ENCODE measurements around the gene CAMSAP3.

Gene CAMSAP3

GRCh38 chr19:7632340-7633203, 36.9 kb downstream of the CAMSAP3 start:
- DNase-seq = no peak

GRCh38 chr19:7633698-7634097, 38.0 kb downstream of the CAMSAP3 start, which contains the start of gene PCP2:
Gene PCP2 (minus strand): TSS chr19:7633719. CDS start chr19:7633457, 262 bp downstream.
- no peak for DNase-seq

- DNase-seq = no peak
Observed at GRCh38 chr19:7635670-7636069, 40.0 kb downstream of the CAMSAP3 start.

GRCh38 chr19:7636317-7636690, 40.6 kb downstream of the CAMSAP3 start:
- no peak for DNase-seq

- DNase-seq = peak; percentile 85 to 96 (median 90)
Observed at GRCh38 chr19:7636691-7637373, 41.2 kb downstream of the CAMSAP3 start, which contains the start of gene STXBP2. Gene STXBP2 (plus strand): TSS chr19:7637110. CDS start chr19:7637150, 40 bp downstream.

- peak in 1 of 5 experiments; percentile 43 for DNase-seq
Observed at GRCh38 chr19:7637374-7638256, 42.0 kb downstream of the CAMSAP3 start.

- DNase-seq = no peak
Observed at GRCh38 chr19:7638802-7639465, 43.3 kb downstream of the CAMSAP3 start.

GRCh38 chr19:7639863-7640348, 44.2 kb downstream of the CAMSAP3 start:
- no peak for DNase-seq

GRCh38 chr19:7640803-7641202, 45.1 kb downstream of the CAMSAP3 start:
- no peak for DNase-seq

- no peak for DNase-seq
Observed at GRCh38 chr19:7641290-7642276, 45.9 kb downstream of the CAMSAP3 start.

- DNase-seq = no peak
Observed at GRCh38 chr19:7642295-7643030, 46.8 kb downstream of the CAMSAP3 start.

- no peak for DNase-seq
Observed at GRCh38 chr19:7643031-7643415, 47.4 kb downstream of the CAMSAP3 start.

GRCh38 chr19:7643629-7644549, 48.2 kb downstream of the CAMSAP3 start:
- peak in 2 of 5 experiments; percentile 30 to 38 for DNase-seq

GRCh38 chr19:7644550-7644877, 48.9 kb downstream of the CAMSAP3 start:
- no peak for DNase-seq

GRCh38 chr19:7645163-7645562, 49.5 kb downstream of the CAMSAP3 start:
- DNase-seq = no peak

- DNase-seq = no peak
Observed at GRCh38 chr19:7645656-7646425, 50.2 kb downstream of the CAMSAP3 start.

GRCh38 chr19:7646426-7646700, 50.7 kb downstream of the CAMSAP3 start:
- no peak for DNase-seq

GRCh38 chr19:7647156-7647555, 51.5 kb downstream of the CAMSAP3 start:
- DNase-seq = no peak
